Mesothelial cell of epicardium (in vitro differentiated cells): ENCODE data around the gene RSPH10B. TPM values are rescaled to one million over a fixed set of nuclear protein-coding genes. Genes with fewer than 3 reads are reported as not detected.
"Not testable (repeated sequence)": the region's sequence is repeated elsewhere in the genome, so short reads cannot be mapped to it uniquely, and the experiment has no call there.

ENCODE experiments used
- DNase-seq, 2 experiments: peaks; one replicate each; pipeline ENCODE4 v3.0.0; 2021; ENCODE audit warnings: low spot score in 2 of 2; ENCODE audit not compliant: unreplicated experiment in 2 of 2
- H3K27ac Mint-ChIP-seq: 2 replicates; pipeline ENCODE4 v1.8.0; 2021; ENCODE audit warnings: mixed read lengths
- H3K27me3 Mint-ChIP-seq: 2 replicates; pipeline ENCODE4 v1.8.0; 2021; ENCODE audit warnings: low read depth, mixed read lengths
- H3K36me3 Mint-ChIP-seq: 2 replicates; pipeline ENCODE4 v1.8.0; 2021; ENCODE audit warnings: mixed read lengths
- H3K4me1 Mint-ChIP-seq: 2 replicates; pipeline ENCODE4 v1.8.0; 2021; ENCODE audit warnings: mixed read lengths
- H3K4me3 Mint-ChIP-seq: 2 replicates; pipeline ENCODE4 v1.8.0; 2021; ENCODE audit warnings: mild to moderate bottlenecking, moderate library complexity, mixed read lengths
- H3K9me3 Mint-ChIP-seq: 2 replicates; pipeline ENCODE4 v1.8.0; 2021; ENCODE audit warnings: mixed read lengths
- CTCF ChIP-seq: fragments of 200-600 bp; sonication (generic); IDR thresholded peaks from one replicate; pipeline ENCODE4 v1.5.0; 2021; ENCODE audit warnings: antibody characterized with exemption; ENCODE audit not compliant: unreplicated experiment
- total RNA-seq: library from RNA; stranded (reverse); gene quantifications from 3 replicates; pipeline ENCODE4 v1.2.1, GENCODE V29; 2021

RSPH10B gene
- 0.38 to 0.66 TPM (median 0.54 TPM) in 3 replicates for total RNA-seq

GRCh38 chr7:5970347-5970911 lies at the start of gene RSPH10B:
Gene RSPH10B (minus strand): TSS chr7:5970689. CDS start chr7:5967116, 3,573 bp downstream.
- not testable (repeated sequence) for H3K4me3 Mint-ChIP-seq, DNase-seq, H3K27me3 Mint-ChIP-seq, H3K9me3 Mint-ChIP-seq, H3K4me1 Mint-ChIP-seq, H3K36me3 Mint-ChIP-seq, H3K27ac Mint-ChIP-seq

GRCh38 chr7:6016653-6016966 lies 46.1 kb upstream of the RSPH10B start:
- Mint-ChIP-seq H3K4me3 (no peak overlapping the region), H3K27ac (no peak overlapping the region), H3K27me3 (no peaks in the 10 kb centered on the region), H3K4me1 (peaks cover 18% of the 10 kb centered on the region), H3K9me3 (no peaks in the 10 kb centered on the region), H3K36me3 (peaks cover 38% of the 10 kb centered on the region)
- no peak for DNase-seq
- no peak for TF ChIP-seq CTCF

- H3K4me3 Mint-ChIP-seq, result no peak overlapping the region
- no peak for TF ChIP-seq CTCF
- peaks cover 18% of the 10 kb centered on the region for H3K4me1 Mint-ChIP-seq
- H3K27ac Mint-ChIP-seq, result peak overlapping the region; percentile 34
- H3K27me3 Mint-ChIP-seq, result no peaks in the 10 kb centered on the region
- H3K36me3 Mint-ChIP-seq, result peaks cover 33% of the 10 kb centered on the region
- no peak for DNase-seq
- H3K9me3 Mint-ChIP-seq, result no peaks in the 10 kb centered on the region
These were observed 45.6 kb upstream of the RSPH10B start for GRCh38 chr7:6015917-6016652.

- Mint-ChIP-seq H3K27ac (peak overlapping the region; percentile 63), H3K27me3 (no peaks in the 10 kb centered on the region), H3K4me1 (peaks cover 14% of the 10 kb centered on the region), H3K9me3 (no peaks in the 10 kb centered on the region), H3K4me3 (no peak overlapping the region), H3K36me3 (peaks cover 20% of the 10 kb centered on the region)
- TF ChIP-seq CTCF, result no peak
- no peak for DNase-seq
These were observed 42.0 kb upstream of the RSPH10B start for GRCh38 chr7:6012355-6013104.

- no peaks in the 10 kb centered on the region for H3K27me3 Mint-ChIP-seq
- TF ChIP-seq CTCF, result no peak
- no peaks in the 10 kb centered on the region for H3K9me3 Mint-ChIP-seq
- peaks cover 17% of the 10 kb centered on the region for H3K4me1 Mint-ChIP-seq
- no peak overlapping the region for H3K4me3 Mint-ChIP-seq
- H3K27ac Mint-ChIP-seq, result peak overlapping the region; percentile 63
- no peak for DNase-seq
- peaks cover 17% of the 10 kb centered on the region for H3K36me3 Mint-ChIP-seq
These were observed 41.1 kb upstream of the RSPH10B start for GRCh38 chr7:6011541-6011940.

GRCh38 chr7:6010370-6010769 lies 39.9 kb upstream of the RSPH10B start:
- H3K27me3 Mint-ChIP-seq, result not testable (repeated sequence)

More at GRCh38 chr7:6010370-6010769, 39.9 kb upstream of the RSPH10B start:
- not testable (repeated sequence) for DNase-seq, H3K9me3 Mint-ChIP-seq
- H3K36me3 Mint-ChIP-seq, result peaks cover 11% of the 10 kb centered on the region
- peaks cover 17% of the 10 kb centered on the region for H3K4me1 Mint-ChIP-seq
- peak overlapping the region; percentile 85 for H3K27ac Mint-ChIP-seq
- peak overlapping the region; percentile 83 for H3K4me3 Mint-ChIP-seq
